Epithelial cell of esophagus (primary cell): ENCODE measurements around the gene CDHR3.

Source experiments
- DNase-seq: peaks from one replicate; pipeline ENCODE4 v3.0.0; 2010; ENCODE audit warnings: low read depth
- H3K4me3 ChIP-seq: 2 replicates; pipeline ENCODE4 v1.5.1; 2011; ENCODE audit warnings: mild to moderate bottlenecking, low read length, control low read depth
- TF ChIP-seq, protein P1 (sequence below): IDR thresholded peaks from 2 replicates; pipeline ENCODE4 v1.5.1; 2011; ENCODE audit warnings: low read depth, mild to moderate bottlenecking, low read length, control low read depth, inconsistent platforms; ENCODE audit not compliant: insufficient read depth; ENCODE audit errors: missing control alignments

CDHR3 gene

GRCh38 chr7:105992905-105993304 is 29.8 kb downstream of the CDHR3 start:
- DNase-seq, result no peak
- H3K4me3 ChIP-seq, result no peak overlapping the region
- TF ChIP-seq, protein P1, sequence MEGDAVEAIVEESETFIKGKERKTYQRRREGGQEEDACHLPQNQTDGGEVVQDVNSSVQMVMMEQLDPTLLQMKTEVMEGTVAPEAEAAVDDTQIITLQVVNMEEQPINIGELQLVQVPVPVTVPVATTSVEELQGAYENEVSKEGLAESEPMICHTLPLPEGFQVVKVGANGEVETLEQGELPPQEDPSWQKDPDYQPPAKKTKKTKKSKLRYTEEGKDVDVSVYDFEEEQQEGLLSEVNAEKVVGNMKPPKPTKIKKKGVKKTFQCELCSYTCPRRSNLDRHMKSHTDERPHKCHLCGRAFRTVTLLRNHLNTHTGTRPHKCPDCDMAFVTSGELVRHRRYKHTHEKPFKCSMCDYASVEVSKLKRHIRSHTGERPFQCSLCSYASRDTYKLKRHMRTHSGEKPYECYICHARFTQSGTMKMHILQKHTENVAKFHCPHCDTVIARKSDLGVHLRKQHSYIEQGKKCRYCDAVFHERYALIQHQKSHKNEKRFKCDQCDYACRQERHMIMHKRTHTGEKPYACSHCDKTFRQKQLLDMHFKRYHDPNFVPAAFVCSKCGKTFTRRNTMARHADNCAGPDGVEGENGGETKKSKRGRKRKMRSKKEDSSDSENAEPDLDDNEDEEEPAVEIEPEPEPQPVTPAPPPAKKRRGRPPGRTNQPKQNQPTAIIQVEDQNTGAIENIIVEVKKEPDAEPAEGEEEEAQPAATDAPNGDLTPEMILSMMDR, result no peak

GRCh38 chr7:105996860-105997737 is 34.0 kb downstream of the CDHR3 start:
- TF ChIP-seq, protein P1, result no peak
- no peak for DNase-seq
- no peak overlapping the region for H3K4me3 ChIP-seq

DNA sequence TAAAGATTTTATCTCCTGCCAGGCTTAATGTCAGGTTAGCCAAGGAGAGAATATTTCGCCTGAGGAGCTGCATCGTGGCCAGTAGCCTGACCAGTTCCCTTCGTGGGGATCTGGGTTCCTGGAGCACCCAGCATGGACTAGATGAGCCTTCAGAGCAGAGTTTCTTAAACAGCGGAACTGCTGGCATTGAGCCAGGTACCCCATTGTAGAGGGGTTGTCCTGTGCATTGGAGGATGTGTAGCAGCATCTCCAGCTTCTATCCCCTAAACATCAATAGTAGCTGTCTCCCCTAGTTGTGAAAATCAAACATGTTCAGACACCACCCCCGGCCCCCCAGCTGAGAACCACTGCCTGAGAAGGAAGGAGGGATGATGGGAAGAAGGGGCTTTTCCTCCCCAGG is 36.2 kb downstream of the CDHR3 start:
- DNase-seq, result no peak
- TF ChIP-seq, protein P1, result no peak
- no peak overlapping the region for H3K4me3 ChIP-seq

GRCh38 chr7:106001196-106001595 is 38.1 kb downstream of the CDHR3 start:
- no peak overlapping the region for H3K4me3 ChIP-seq
- DNase-seq, result no peak
- TF ChIP-seq, protein P1, result no peak

DNA sequence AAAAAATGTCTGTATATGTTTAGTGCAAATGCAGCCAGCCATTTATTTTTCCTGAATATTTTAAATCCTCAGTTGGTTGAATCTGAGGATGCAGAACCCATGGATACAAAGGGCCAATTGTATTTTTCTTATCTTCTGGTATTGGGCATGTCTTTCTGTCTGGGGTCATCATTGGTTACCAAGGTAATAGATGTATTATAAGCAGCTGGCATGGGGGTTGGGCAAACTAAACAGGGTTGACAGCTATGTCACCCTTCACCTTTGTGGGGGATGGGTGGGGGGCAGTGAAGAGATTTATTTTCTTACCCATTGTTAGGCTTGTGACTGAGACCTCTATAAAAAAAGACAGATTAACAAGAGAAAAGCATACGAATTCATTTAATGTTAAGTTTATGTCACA is 38.8 kb downstream of the CDHR3 start:
- DNase-seq, result no peak
- TF ChIP-seq, protein P1, result no peak
- no peak overlapping the region for H3K4me3 ChIP-seq

DNA sequence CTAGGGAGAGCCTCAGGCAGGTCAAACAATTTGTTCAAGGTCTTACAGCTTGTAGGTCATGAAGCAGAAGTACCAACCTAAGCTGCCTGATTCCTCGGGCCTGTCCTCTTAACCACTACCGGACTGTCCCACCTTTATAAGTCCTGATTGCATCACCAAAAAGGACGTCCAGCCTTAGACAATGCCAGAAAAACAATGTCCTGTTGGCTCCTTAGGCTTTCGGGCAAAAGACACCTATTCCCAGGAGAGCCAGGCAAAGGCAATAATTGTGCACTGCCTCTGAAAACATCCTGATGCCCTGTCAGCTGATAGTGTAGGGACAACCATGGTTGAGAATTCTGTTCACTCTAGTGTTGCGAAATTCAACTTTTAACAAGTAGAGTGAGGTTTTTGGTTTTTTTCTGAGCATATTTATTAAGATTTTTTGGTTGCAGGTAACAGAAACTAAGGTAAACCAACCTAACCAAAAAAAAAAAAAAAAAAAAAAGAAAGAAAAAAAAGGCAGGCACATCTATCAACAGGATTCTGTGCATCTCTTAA is 40.5 kb downstream of the CDHR3 start:
- TF ChIP-seq, protein P1, result no peak
- H3K4me3 ChIP-seq, result no peak overlapping the region
- DNase-seq, result no peak
